GM12865 (cell line): ENCODE measurements around the gene DCLRE1B.
A peak's percentile ranks its signal among the peaks of the same experiment; 100 is the strongest.

Experiments used
- DNase-seq: peaks from one replicate; pipeline ENCODE4 v3.0.0; 2010; ENCODE audit warnings: low read depth
- H3K4me3 ChIP-seq: 2 replicates; pipeline ENCODE4 v1.5.1; 2011; ENCODE audit warnings: mild to moderate bottlenecking, low read depth, low read length, control low read depth
- CTCF ChIP-seq: IDR thresholded peaks from 2 replicates; pipeline ENCODE4 v1.5.1; 2011; ENCODE audit warnings: low read length, control low read depth, low read depth, inconsistent platforms; ENCODE audit not compliant: insufficient read depth; ENCODE audit errors: missing control alignments

DCLRE1B gene

GRCh38 chr1:113859478-113860175 lies 45.5 kb upstream of the DCLRE1B start:
- peak; percentile 92 for DNase-seq
- TF ChIP-seq CTCF: no peak
- H3K4me3 ChIP-seq: peak overlapping the region; percentile 43

GRCh38 chr1:113860891-113861290 lies 44.2 kb upstream of the DCLRE1B start:
- H3K4me3 ChIP-seq: no peak overlapping the region
- DNase-seq: no peak
- no peak for TF ChIP-seq CTCF

- H3K4me3 ChIP-seq: no peak overlapping the region
- no peak for DNase-seq
- TF ChIP-seq CTCF: no peak
Measured at GRCh38 chr1:113861641-113862040, 43.5 kb upstream of the DCLRE1B start.

- DNase-seq: no peak
- peak overlapping the region; percentile 7; the same call in 1 of the 2 replicates for H3K4me3 ChIP-seq
- no peak for TF ChIP-seq CTCF
Measured at GRCh38 chr1:113868387-113869083, 36.6 kb upstream of the DCLRE1B start.

GRCh38 chr1:113870778-113871177 lies 34.3 kb upstream of the DCLRE1B start:
- peak; percentile 34 for DNase-seq
- peak overlapping the region; percentile 94 for H3K4me3 ChIP-seq
- no peak for TF ChIP-seq CTCF

GRCh38 chr1:113871597-113872113 lies 33.5 kb upstream of the DCLRE1B start, which contains the start of gene PTPN22:
Gene PTPN22 (minus strand): TSS chr1:113871712.
- no peak for TF ChIP-seq CTCF
- H3K4me3 ChIP-seq: peak within 1 kb of the TSS; percentile 94
- DNase-seq: peak; percentile 94
